OCI-LY1 (cell line): ENCODE data around the gene TBL1X.

Experiments used
- CTCF ChIP-seq: fragments of 200-600 bp; sonication (generic), shearing (Covaris generic); IDR thresholded peaks from 2 replicates; pipeline ENCODE4 v1.5.1; 2017; ENCODE audit warnings: mild to moderate bottlenecking, antibody characterized with exemption, low read length, moderate library complexity, mixed read lengths
- EZH2 ChIP-seq: fragments of 200-600 bp; sonication (generic), shearing (Covaris generic); IDR thresholded peaks from 2 replicates; pipeline ENCODE4 v1.8.0; 2017; ENCODE audit warnings: borderline replicate concordance, mixed run types, mild to moderate bottlenecking, antibody characterized with exemption, low read length, moderate library complexity, mixed read lengths

- TF ChIP-seq CTCF (no peak), EZH2 (no peak)
Observed at GRCh38 chrX:9518051-9518450, 53.2 kb downstream of the TBL1X start.
